Activated CD4-positive, alpha-beta T cell treated with anti-CD3 and anti-CD28 coated beads, Interleukin-2, amount 50 U/mL, for 4 hours (primary cell): Measurements from ENCODE around the gene HOXC11.

Source experiments
- DNase-seq, 2 experiments: peaks; one replicate each; pipeline ENCODE4 v3.0.0-alpha.2; 2020

Gene HOXC11

GRCh38 chr12:54011665-54012532, 39.0 kb downstream of the HOXC11 start:
- no peak for DNase-seq

- DNase-seq, result no peak
Measured at GRCh38 chr12:54012631-54013409, 39.9 kb downstream of the HOXC11 start.

GRCh38 chr12:54014377-54015017, 41.6 kb downstream of the HOXC11 start:
- no peak for DNase-seq

- DNase-seq, result no peak
Measured at GRCh38 chr12:54015018-54015931, 42.3 kb downstream of the HOXC11 start.

- DNase-seq, result no peak
Measured at GRCh38 chr12:54016051-54016450, 43.1 kb downstream of the HOXC11 start.

- DNase-seq, result no peak
Measured at GRCh38 chr12:54016478-54016964, 43.6 kb downstream of the HOXC11 start.

GRCh38 chr12:54017027-54017788, 44.3 kb downstream of the HOXC11 start:
- no peak for DNase-seq

- DNase-seq, result peak; percentile 53 to 58
Measured at GRCh38 chr12:54017878-54018467, 45.0 kb downstream of the HOXC11 start.

- no peak for DNase-seq
Measured at GRCh38 chr12:54018468-54018984, 45.6 kb downstream of the HOXC11 start.

GRCh38 chr12:54019091-54019811, 46.3 kb downstream of the HOXC11 start:
- DNase-seq, result no peak

- DNase-seq, result no peak
Measured at GRCh38 chr12:54019924-54020590, 47.1 kb downstream of the HOXC11 start.

GRCh38 chr12:54020591-54021405, 47.9 kb downstream of the HOXC11 start:
- no peak for DNase-seq

GRCh38 chr12:54021432-54022013, 48.6 kb downstream of the HOXC11 start:
- DNase-seq, result no peak

GRCh38 chr12:54022960-54023884, 50.3 kb downstream of the HOXC11 start:
- DNase-seq, result no peak

- DNase-seq, result no peak
Measured at GRCh38 chr12:54024127-54024526, 51.2 kb downstream of the HOXC11 start.

- DNase-seq, result no peak
Measured at GRCh38 chr12:54024581-54025305, 51.8 kb downstream of the HOXC11 start.
